HEK293 (cell line): ENCODE results near the gene PSMF1.

ENCODE experiments used
- CTCF ChIA-PET: fragments of 350-600 bp; formaldehyde crosslinking; extraction: SDS; loops from one replicate; lab custom pipeline; 2021; ENCODE audit warnings: antibody characterized with exemption; lab: Yijun Ruan, JAX
- POLR2A ChIA-PET: fragments of 300-600 bp; formaldehyde crosslinking; extraction: SDS; loops from one replicate; lab custom pipeline; 2020; ENCODE audit warnings: antibody characterized with exemption, inconsistent platforms; lab: Yijun Ruan, JAX
- H3K27ac ChIP-seq: fragments of 200-500 bp; sonication (Bioruptor generic); 2 replicates; pipeline ENCODE4 v1.5.1; 2014; ENCODE audit warnings: low read depth, low read length, control low read depth, inconsistent platforms; ENCODE audit errors: extremely low read depth
- H3K36me3 ChIP-seq, 2 experiments: fragments of 200-500 bp in 1 of 2; sonication (Bioruptor generic) in 1 of 2; 1 replicate in 1 of 2; 2 replicates in 1 of 2; pipeline ENCODE4 v1.5.1; 2014 to 2017; ENCODE audit warnings: inconsistent platforms in 2 of 2, low read length in 2 of 2; ENCODE audit not compliant: control insufficient read depth in 2 of 2, insufficient read depth in 1 of 2
- H3K4me1 ChIP-seq: fragments of 200-500 bp; sonication (Bioruptor generic); 2 replicates; pipeline ENCODE4 v1.5.1; 2014; ENCODE audit warnings: mild to moderate bottlenecking, low read length, inconsistent platforms; ENCODE audit not compliant: control insufficient read depth, insufficient read depth
- H3K4me3 ChIP-seq: 2 replicates; pipeline ENCODE4 v1.5.1; 2011; ENCODE audit warnings: low read depth, mild to moderate bottlenecking, control low read depth, low read length, moderate library complexity
- H3K9me3 ChIP-seq: fragments of 200-500 bp; sonication (Bioruptor generic); 2 replicates; pipeline ENCODE4 v1.5.1; 2014; ENCODE audit warnings: low read depth, low read length, inconsistent platforms; ENCODE audit not compliant: control insufficient read depth, insufficient read depth
- AEBP2 ChIP-seq: fragments of 450-650 bp; formaldehyde crosslinking; IDR thresholded peaks from 2 replicates; pipeline ENCODE4 v1.5.1; 2016; ENCODE audit warnings: missing biosample characterization, missing genetic modification characterization, borderline replicate concordance
- GLIS2 ChIP-seq: fragments of 450-650 bp; formaldehyde crosslinking; IDR thresholded peaks from 2 replicates; pipeline ENCODE4 v1.5.1; 2016; ENCODE audit warnings: missing biosample characterization, missing genetic modification characterization
- IKZF3 ChIP-seq: fragments of 450-650 bp; IDR thresholded peaks from 2 replicates; pipeline ENCODE4 v1.5.0; 2018; ENCODE audit warnings: missing biosample characterization, mild to moderate bottlenecking, missing genetic modification characterization, moderate library complexity
- KLF1 ChIP-seq: fragments of 450-650 bp; formaldehyde crosslinking; IDR thresholded peaks from 2 replicates; pipeline ENCODE4 v1.5.1; 2016; ENCODE audit warnings: missing biosample characterization, missing genetic modification characterization
- KLF7 ChIP-seq: fragments of 450-650 bp; formaldehyde crosslinking; IDR thresholded peaks from 2 replicates; pipeline ENCODE4 v1.5.1; 2016; ENCODE audit warnings: missing biosample characterization, missing genetic modification characterization, borderline replicate concordance
- MEIS1 ChIP-seq: sonication (generic); formaldehyde crosslinking; IDR thresholded peaks from 2 replicates; pipeline ENCODE4 v1.8.1; 2022; ENCODE audit warnings: missing genetic modification reagents, mild to moderate bottlenecking, borderline replicate concordance
- PRDM6 ChIP-seq: fragments of 450-650 bp; formaldehyde crosslinking; IDR thresholded peaks from 2 replicates; pipeline ENCODE4 v1.5.1; 2017; ENCODE audit warnings: missing biosample characterization, missing genetic modification characterization
- ZNF138 ChIP-seq: fragments of 450-650 bp; formaldehyde crosslinking; IDR thresholded peaks from 2 replicates; pipeline ENCODE4 v1.5.1; 2016; ENCODE audit warnings: missing biosample characterization, missing genetic modification characterization, borderline replicate concordance
- ZNF155 ChIP-seq: fragments of 450-650 bp; formaldehyde crosslinking; IDR thresholded peaks from 2 replicates; pipeline ENCODE4 v1.5.1; 2016; ENCODE audit warnings: missing biosample characterization, missing genetic modification characterization
- ZNF169 ChIP-seq: fragments of 450-650 bp; formaldehyde crosslinking; IDR thresholded peaks from 2 replicates; pipeline ENCODE4 v1.5.1; 2016; ENCODE audit warnings: missing biosample characterization, missing genetic modification characterization
- ZNF174 ChIP-seq: fragments of 450-650 bp; formaldehyde crosslinking; IDR thresholded peaks from 2 replicates; pipeline ENCODE4 v1.5.0; 2017; ENCODE audit warnings: missing biosample characterization, mild to moderate bottlenecking, missing genetic modification characterization
- ZNF19 ChIP-seq: fragments of 450-650 bp; formaldehyde crosslinking; IDR thresholded peaks from 2 replicates; pipeline ENCODE4; 2016; ENCODE audit warnings: missing biosample characterization, missing genetic modification characterization, low read depth
- ZNF223 ChIP-seq: fragments of 450-650 bp; formaldehyde crosslinking; IDR thresholded peaks from 2 replicates; pipeline ENCODE4 v1.5.1; 2016; ENCODE audit warnings: missing biosample characterization, missing genetic modification characterization
- ZNF26 ChIP-seq: fragments of 450-650 bp; formaldehyde crosslinking; IDR thresholded peaks from 2 replicates; pipeline ENCODE4 v1.5.1; 2016; ENCODE audit warnings: missing biosample characterization, missing genetic modification characterization
- ZNF394 ChIP-seq: fragments of 450-650 bp; formaldehyde crosslinking; IDR thresholded peaks from 2 replicates; pipeline ENCODE4 v1.5.1; 2016; ENCODE audit warnings: missing biosample characterization, missing genetic modification characterization, mild to moderate bottlenecking, moderate library complexity, borderline replicate concordance
- ZNF433 ChIP-seq: fragments of 450-650 bp; formaldehyde crosslinking; IDR thresholded peaks from 2 replicates; pipeline ENCODE4 v1.5.1; 2016; ENCODE audit warnings: missing biosample characterization, missing genetic modification characterization, low read depth
- ZNF488 ChIP-seq: fragments of 450-650 bp; formaldehyde crosslinking; IDR thresholded peaks from 2 replicates; pipeline ENCODE4 v1.5.1; 2016; ENCODE audit warnings: missing biosample characterization, missing genetic modification characterization
- ZNF514 ChIP-seq: fragments of 450-650 bp; formaldehyde crosslinking; IDR thresholded peaks from 2 replicates; pipeline ENCODE4 v1.5.1; 2016; ENCODE audit warnings: missing biosample characterization, missing genetic modification characterization
- ZNF521 ChIP-seq: fragments of 450-650 bp; formaldehyde crosslinking; IDR thresholded peaks from 2 replicates; pipeline ENCODE4 v1.5.1; 2017; ENCODE audit warnings: missing biosample characterization, mild to moderate bottlenecking, missing genetic modification characterization
- ZNF558 ChIP-seq: fragments of 450-650 bp; formaldehyde crosslinking; IDR thresholded peaks from 2 replicates; pipeline ENCODE4 v1.5.1; 2016; ENCODE audit warnings: missing biosample characterization, missing genetic modification characterization
- ZNF621 ChIP-seq: fragments of 450-650 bp; formaldehyde crosslinking; IDR thresholded peaks from 2 replicates; pipeline ENCODE4 v1.5.1; 2017; ENCODE audit warnings: missing biosample characterization, missing genetic modification characterization
- ZNF701 ChIP-seq: fragments of 450-650 bp; formaldehyde crosslinking; IDR thresholded peaks from 2 replicates; pipeline ENCODE4 v1.5.1; 2016; ENCODE audit warnings: missing biosample characterization, missing genetic modification characterization
- ZNF843 ChIP-seq: fragments of 450-650 bp; formaldehyde crosslinking; IDR thresholded peaks from 2 replicates; pipeline ENCODE4 v1.5.1; 2016; ENCODE audit warnings: missing biosample characterization, missing genetic modification characterization
- ZSCAN30 ChIP-seq: fragments of 450-650 bp; IDR thresholded peaks from 2 replicates; pipeline ENCODE4 v1.5.1; 2018; ENCODE audit warnings: missing biosample characterization, mild to moderate bottlenecking, missing genetic modification characterization, moderate library complexity
- TF ChIP-seq, protein P1 (sequence below): fragments of 450-650 bp; formaldehyde crosslinking; IDR thresholded peaks from 2 replicates; pipeline ENCODE4 v1.5.1; 2016; ENCODE audit warnings: missing biosample characterization, missing genetic modification characterization
- TF ChIP-seq, protein P2 (sequence below): fragments of 450-650 bp; formaldehyde crosslinking; IDR thresholded peaks from 2 replicates; pipeline ENCODE4 v1.5.1; 2016; ENCODE audit warnings: missing biosample characterization, missing genetic modification characterization
- TF ChIP-seq, protein P3 (sequence below): fragments of 450-650 bp; formaldehyde crosslinking; IDR thresholded peaks from 2 replicates; pipeline ENCODE4 v1.5.1; 2016; ENCODE audit warnings: missing biosample characterization, missing genetic modification characterization

The PSMF1 gene

GRCh38 chr20:1210501-1210900 is 92.1 kb downstream of the PSMF1 start (continued):
- TF ChIP-seq ZNF488 (tag by site-specific recombination) = no peak
- no peak for TF ChIP-seq ZSCAN30 (tag by site-specific recombination)
- no peak for TF ChIP-seq AEBP2 (tag by site-specific recombination)
- TF ChIP-seq IKZF3 (tag by site-specific recombination) = no peak
- TF ChIP-seq ZNF169 (tag by site-specific recombination) = no peak
- TF ChIP-seq ZNF138 (tag by site-specific recombination) = no peak
- TF ChIP-seq ZNF621 (tag by site-specific recombination) = no peak
- TF ChIP-seq ZNF433 (tag by site-specific recombination) = no peak

GRCh38 chr20:1212023-1212422 is 93.6 kb downstream of the PSMF1 start:
- ChIA-PET CTCF (interaction anchor here (0.6 to 4.3 kb wide), 14 partner anchors 9 to 573 kb away, joined by 3 to 21 read pairs (median 4); partner anchors contain the start of gene C20orf202), POLR2A (no interaction called here)
- Histone ChIP-seq H3K9me3 (no peaks in the 10 kb centered on the region), H3K27ac (no peak overlapping the region), H3K4me1 (no peaks in the 10 kb centered on the region), H3K36me3 (no peaks in the 10 kb centered on the region), H3K4me3 (no peak overlapping the region)
- TF ChIP-seq ZNF514 (tag by site-specific recombination) = no peak
- TF ChIP-seq KLF7 (tag by site-specific recombination) = no peak
- TF ChIP-seq KLF1 (tag by site-specific recombination) = no peak
- TF ChIP-seq ZNF223 (tag by site-specific recombination) = no peak
- no peak for TF ChIP-seq PRDM6 (tag by site-specific recombination)
- TF ChIP-seq ZNF394 (tag by site-specific recombination) = no peak
- TF ChIP-seq, protein P1, sequence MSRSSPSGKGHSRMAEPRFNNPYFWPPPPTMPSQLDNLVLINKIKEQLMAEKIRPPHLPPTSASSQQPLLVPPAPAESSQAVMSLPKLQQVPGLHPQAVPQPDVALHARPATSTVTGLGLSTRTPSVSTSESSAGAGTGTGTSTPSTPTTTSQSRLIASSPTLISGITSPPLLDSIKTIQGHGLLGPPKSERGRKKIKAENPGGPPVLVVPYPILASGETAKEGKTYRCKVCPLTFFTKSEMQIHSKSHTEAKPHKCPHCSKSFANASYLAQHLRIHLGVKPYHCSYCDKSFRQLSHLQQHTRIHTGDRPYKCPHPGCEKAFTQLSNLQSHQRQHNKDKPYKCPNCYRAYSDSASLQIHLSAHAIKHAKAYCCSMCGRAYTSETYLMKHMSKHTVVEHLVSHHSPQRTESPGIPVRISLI (tag by site-specific recombination) = no peak
- no peak for TF ChIP-seq ZNF521 (tag by site-specific recombination)
- TF ChIP-seq, protein P2, sequence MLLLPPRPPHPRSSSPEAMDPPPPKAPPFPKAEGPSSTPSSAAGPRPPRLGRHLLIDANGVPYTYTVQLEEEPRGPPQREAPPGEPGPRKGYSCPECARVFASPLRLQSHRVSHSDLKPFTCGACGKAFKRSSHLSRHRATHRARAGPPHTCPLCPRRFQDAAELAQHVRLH (tag by site-specific recombination) = no peak
- no peak for TF ChIP-seq ZNF155 (tag by site-specific recombination)
- no peak for TF ChIP-seq ZNF26 (tag by site-specific recombination)
- no peak for TF ChIP-seq ZNF174 (tag by site-specific recombination)
- no peak for TF ChIP-seq ZNF843 (tag by site-specific recombination)
- TF ChIP-seq ZNF19 (tag by site-specific recombination) = no peak
- TF ChIP-seq ZNF558 = no peak
- TF ChIP-seq MEIS1 (CRISPR knock-in tag) = no peak
- TF ChIP-seq, protein P3, sequence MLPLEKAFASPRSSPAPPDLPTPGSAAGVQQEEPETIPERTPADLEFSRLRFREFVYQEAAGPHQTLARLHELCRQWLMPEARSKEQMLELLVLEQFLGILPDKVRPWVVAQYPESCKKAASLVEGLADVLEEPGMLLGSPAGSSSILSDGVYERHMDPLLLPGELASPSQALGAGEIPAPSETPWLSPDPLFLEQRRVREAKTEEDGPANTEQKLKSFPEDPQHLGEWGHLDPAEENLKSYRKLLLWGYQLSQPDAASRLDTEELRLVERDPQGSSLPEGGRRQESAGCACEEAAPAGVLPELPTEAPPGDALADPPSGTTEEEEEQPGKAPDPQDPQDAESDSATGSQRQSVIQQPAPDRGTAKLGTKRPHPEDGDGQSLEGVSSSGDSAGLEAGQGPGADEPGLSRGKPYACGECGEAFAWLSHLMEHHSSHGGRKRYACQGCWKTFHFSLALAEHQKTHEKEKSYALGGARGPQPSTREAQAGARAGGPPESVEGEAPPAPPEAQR (tag by site-specific recombination) = no peak
- TF ChIP-seq GLIS2 (tag by site-specific recombination) = no peak
- no peak for TF ChIP-seq ZNF701 (tag by site-specific recombination)
